Coronary artery (tissue), 2 donors: ENCODE measurements around the gene OR4L1.

Experiments used
- DNase-seq: peaks from one replicate; pipeline ENCODE4 v3.0.0-alpha.2; 2017; ENCODE audit warnings: low spot score
- H3K27ac ChIP-seq, 2 donors: fragments of 200-600 bp; sonication (generic); one replicate each; pipeline ENCODE4 v1.5.1; 2016 to 2019
- H3K4me3 ChIP-seq: fragments of 200-600 bp; sonication (generic); 2 replicates; pipeline ENCODE4 v1.5.1; 2016; ENCODE audit warnings: mild to moderate bottlenecking, moderate library complexity
- CTCF ChIP-seq: fragments of 200-600 bp; sonication (generic); IDR thresholded peaks from one replicate; pipeline ENCODE4 v1.5.1; 2019; ENCODE audit warnings: antibody characterized with exemption

OR4L1 gene

GRCh38 chr14:20059745-20060144, at the start of gene OR4L1:
OR4L1 (plus strand) TSS chr14:20060045; CDS start chr14:20060045, 0 bp downstream.
- no peak for TF ChIP-seq CTCF
- no peak for DNase-seq
- Histone ChIP-seq H3K27ac (no peak within 1 kb of the TSS), H3K4me3 (no peak within 1 kb of the TSS)

GRCh38 chr14:20019257-20019865, 40.5 kb upstream of the OR4L1 start, which contains the start of gene OR4K14:
OR4K14 (minus strand) TSS chr14:20019307; CDS start chr14:20015193, 4,114 bp downstream.
- Histone ChIP-seq H3K4me3 (no peak within 1 kb of the TSS), H3K27ac (no peak within 1 kb of the TSS)
- DNase-seq = no peak
- no peak for TF ChIP-seq CTCF

- Histone ChIP-seq H3K27ac (no peak overlapping the region), H3K4me3 (no peak overlapping the region)
- TF ChIP-seq CTCF = no peak
- no peak for DNase-seq
Observed at GRCh38 chr14:20031058-20031457, 28.8 kb upstream of the OR4L1 start.

GRCh38 chr14:20035449-20035848, 24.4 kb upstream of the OR4L1 start:
- no peak for TF ChIP-seq CTCF
- no peak overlapping the region for H3K4me3 ChIP-seq
- DNase-seq = no peak
- H3K27ac ChIP-seq = no peak overlapping the region

- Histone ChIP-seq H3K27ac (no peak within 1 kb of the TSS), H3K4me3 (no peak within 1 kb of the TSS)
- no peak for TF ChIP-seq CTCF
- DNase-seq = no peak
Observed at GRCh38 chr14:20035938-20036337, 23.9 kb upstream of the OR4L1 start, which contains the start of gene OR4K13. OR4K13 (minus strand) TSS chr14:20036038; CDS start chr14:20034758, 1,280 bp downstream.

- TF ChIP-seq CTCF = no peak
- H3K4me3 ChIP-seq = no peak overlapping the region
- no peak overlapping the region for H3K27ac ChIP-seq
- no peak for DNase-seq
Observed at GRCh38 chr14:20044243-20044642, 15.6 kb upstream of the OR4L1 start.

GRCh38 chr14:20048202-20048601, 11.6 kb upstream of the OR4L1 start:
- Histone ChIP-seq H3K27ac (no peak overlapping the region), H3K4me3 (no peak overlapping the region)
- no peak for TF ChIP-seq CTCF
- DNase-seq = no peak
